GM12872 (cell line): ENCODE measurements around the gene HEXD.

Experiments
- TF ChIP-seq, protein P1 (sequence below): IDR thresholded peaks from 3 replicates; pipeline ENCODE4 v1.5.1; 2011; ENCODE audit warnings: low read depth, mild to moderate bottlenecking, low read length, moderate library complexity; ENCODE audit not compliant: insufficient read depth

HEXD gene

DNA sequence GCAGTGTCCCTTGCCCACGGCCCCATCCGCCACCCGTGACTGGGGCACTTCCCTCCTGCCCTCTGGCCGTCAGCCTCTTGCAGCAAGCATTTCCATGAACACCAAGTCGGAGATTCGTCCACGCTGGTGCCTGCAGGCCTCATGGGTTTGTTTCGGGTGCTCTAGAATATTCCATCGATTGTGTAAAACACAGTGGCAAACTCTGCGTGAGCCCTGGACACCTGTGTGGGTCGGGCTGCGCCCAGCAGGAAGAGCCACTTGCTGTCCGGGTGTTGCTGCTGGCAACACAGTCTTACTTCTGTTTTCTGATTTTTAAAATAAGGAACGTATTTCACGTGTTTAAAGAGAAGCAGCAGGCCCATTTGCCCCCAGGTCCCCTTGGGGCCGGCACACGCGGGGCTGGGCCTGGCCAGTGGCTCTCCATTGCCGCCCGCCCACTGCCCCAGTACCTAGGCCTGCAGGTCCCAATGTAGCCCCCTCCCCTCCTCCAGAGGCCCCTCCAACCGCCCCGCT, 22.4 kb downstream of the HEXD start:
- TF ChIP-seq, protein P1, sequence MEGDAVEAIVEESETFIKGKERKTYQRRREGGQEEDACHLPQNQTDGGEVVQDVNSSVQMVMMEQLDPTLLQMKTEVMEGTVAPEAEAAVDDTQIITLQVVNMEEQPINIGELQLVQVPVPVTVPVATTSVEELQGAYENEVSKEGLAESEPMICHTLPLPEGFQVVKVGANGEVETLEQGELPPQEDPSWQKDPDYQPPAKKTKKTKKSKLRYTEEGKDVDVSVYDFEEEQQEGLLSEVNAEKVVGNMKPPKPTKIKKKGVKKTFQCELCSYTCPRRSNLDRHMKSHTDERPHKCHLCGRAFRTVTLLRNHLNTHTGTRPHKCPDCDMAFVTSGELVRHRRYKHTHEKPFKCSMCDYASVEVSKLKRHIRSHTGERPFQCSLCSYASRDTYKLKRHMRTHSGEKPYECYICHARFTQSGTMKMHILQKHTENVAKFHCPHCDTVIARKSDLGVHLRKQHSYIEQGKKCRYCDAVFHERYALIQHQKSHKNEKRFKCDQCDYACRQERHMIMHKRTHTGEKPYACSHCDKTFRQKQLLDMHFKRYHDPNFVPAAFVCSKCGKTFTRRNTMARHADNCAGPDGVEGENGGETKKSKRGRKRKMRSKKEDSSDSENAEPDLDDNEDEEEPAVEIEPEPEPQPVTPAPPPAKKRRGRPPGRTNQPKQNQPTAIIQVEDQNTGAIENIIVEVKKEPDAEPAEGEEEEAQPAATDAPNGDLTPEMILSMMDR = no peak

DNA sequence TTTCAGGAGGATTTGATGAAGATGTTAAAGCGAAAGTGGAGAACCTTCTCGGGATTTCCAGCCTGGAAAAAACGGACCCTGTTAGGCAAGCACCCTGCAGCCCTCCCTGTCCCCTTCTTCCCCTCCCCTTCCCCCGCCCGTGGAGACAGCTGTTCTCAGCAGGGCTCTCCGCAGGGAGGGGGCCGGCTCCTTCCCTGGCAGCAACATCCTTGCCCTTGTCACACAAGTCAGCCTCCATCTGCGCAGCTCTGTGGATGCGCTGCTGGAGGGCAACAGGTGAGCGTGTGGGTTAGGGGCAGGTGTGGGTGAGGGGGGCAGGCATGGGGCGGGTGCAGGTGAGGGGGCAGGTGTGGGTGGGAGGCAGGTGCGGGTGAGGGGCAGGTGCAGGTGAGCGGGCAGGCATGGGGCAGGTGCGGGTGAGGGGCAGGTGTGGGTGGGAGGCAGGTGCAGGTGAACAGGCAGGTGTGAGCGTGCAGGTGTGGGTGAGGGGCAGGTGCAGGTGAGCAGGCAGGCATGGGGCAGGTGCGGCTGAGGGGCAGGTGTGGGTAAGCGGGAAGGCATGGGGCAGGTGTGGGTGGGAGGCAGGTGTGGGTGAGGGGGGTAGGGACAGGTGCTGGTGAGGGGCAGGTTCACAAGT, 23.0 kb downstream of the HEXD start:
- TF ChIP-seq, protein P1 = no peak

DNA sequence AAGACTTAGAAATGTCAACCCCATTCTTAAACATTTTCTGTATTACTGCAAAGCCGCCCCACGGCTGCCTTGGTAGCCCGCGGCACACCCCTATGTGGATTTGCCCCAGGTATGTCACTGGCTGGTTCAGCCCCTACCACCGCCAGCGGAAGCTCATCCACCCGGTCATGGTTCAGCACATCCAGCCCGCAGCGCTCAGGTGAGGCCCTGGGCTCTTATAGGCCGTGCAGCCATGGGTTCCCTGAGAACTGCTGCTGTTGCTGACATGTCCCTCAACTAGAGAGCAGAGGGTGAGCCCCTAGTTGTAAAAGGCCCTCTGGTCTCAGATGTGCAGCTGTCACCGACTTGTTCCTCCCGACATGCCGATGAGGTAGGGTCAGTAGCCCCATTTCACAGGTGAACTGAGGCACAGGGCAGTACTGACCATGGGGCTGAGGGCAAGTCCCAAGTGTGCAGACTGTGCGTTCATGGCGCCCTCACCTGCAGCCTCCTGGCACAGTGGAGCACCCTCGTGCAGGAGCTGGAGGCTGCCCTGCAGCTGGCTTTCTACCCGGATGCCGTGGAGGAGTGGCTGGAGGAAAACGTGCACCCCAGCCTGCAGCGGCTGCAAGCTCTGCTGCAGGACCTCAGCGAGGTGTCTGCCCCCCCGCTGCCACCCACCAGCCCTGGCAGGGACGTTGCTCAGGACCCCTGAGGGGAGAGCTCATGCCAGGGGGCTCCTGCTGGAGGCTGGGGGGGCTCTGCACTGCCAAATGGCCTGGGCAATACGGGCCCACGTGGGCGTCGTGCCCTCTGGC, 23.7 kb downstream of the HEXD start:
- TF ChIP-seq, protein P1 = no peak

- TF ChIP-seq, protein P1 = no peak
Observed at GRCh38 chr17:82442643-82443464, 24.7 kb downstream of the HEXD start.

DNA sequence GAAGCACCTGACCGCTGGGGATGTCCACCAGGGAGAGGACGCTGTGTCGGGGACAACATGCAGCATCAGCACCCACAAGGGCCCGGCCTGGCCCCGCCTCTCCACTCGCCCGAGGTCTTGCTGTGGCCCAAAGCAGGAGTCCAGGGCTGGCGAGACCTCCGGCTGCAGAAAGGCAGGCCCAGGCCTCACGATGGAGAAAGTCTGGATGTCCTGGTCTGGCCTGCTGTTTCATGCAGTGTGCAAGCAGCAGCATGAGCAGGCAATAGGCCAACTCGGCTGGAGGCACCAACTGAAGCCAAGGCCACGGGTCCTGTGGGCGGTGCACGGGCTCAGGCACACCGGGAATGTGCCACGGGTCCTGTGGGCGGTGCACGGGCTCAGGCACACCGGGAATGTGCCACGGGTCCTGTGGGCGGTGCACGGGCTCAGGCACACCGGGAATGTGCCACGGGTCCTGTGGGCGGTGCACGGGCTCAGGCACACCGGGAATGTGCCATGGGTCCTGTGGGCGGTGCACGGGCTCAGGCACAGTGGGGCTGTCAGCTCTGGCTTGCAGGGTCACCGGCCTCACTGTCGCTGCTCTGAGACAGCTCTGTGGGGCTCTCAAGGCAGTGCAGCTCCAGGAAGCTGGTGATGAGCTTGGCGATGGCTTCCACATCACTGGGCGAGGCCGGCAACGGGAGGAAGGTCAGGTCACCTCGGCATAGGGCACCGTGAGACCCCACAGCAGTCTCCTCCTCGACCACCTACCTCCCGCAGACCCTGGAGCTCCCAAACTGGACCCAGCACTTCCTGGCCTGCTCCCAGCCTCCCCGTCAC, 25.5 kb downstream of the HEXD start:
- TF ChIP-seq, protein P1 = no peak

DNA sequence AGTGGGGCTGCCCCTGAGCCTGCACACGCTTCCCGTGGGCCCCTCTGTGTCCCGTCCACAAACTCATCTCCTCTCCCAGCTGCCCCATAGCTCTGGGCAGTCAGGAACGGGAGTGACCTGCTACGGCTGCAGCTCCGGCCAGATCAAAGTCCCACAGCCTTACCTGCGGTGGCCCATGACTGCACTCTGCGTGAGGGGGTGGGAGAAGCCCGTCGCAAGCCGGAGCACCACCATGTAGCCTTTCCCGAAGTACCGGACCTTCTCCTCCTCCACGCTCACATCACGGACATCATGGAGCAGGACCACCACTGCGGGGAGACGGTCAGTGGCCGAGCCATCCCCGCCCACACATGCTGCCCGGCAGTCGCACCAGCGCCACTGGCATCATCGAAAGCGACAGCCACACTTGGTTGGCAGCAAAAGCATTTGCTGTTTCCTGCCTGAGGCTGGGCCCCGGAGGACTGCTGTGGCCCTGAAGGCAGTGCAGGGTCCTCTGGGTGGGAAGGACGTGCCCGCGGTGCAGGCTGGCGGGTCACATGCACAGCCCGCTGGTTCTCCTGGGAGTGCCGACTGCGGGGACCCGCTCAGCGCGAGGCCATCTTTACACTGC, 26.2 kb downstream of the HEXD start:
- TF ChIP-seq, protein P1 = no peak
